Stimulated activated CD4-positive, alpha-beta T cell treated with anti-CD3 and anti-CD28 coated beads, Interleukin-2, amount 100 ng/mL, for 4 hours (primary cell): ENCODE results near the gene CCDC122.
"Not testable (repeated sequence)": the region's sequence is repeated elsewhere in the genome, so short reads cannot be mapped to it uniquely, and the experiment has no call there.

Experiments
- DNase-seq: peaks from one replicate; pipeline ENCODE4 v3.0.0-alpha.2; 2020; ENCODE audit warnings: low read depth

CCDC122 gene

GRCh38 chr13:43876366-43876765 is 3.2 kb downstream of the CCDC122 start:
- DNase-seq: no peak

GRCh38 chr13:43874504-43875092 is 4.9 kb downstream of the CCDC122 start:
- DNase-seq: no peak

- DNase-seq: no peak
Observed at GRCh38 chr13:43872181-43872580, 7.4 kb downstream of the CCDC122 start.

GRCh38 chr13:43865892-43866291 is 13.6 kb downstream of the CCDC122 start:
- DNase-seq: no peak

GRCh38 chr13:43864921-43865320 is 14.6 kb downstream of the CCDC122 start:
- no peak for DNase-seq

GRCh38 chr13:43861863-43862262 is 17.7 kb downstream of the CCDC122 start:
- DNase-seq: no peak

- no peak for DNase-seq
Observed at GRCh38 chr13:43852923-43853404, 26.6 kb downstream of the CCDC122 start.

- no peak for DNase-seq
Observed at GRCh38 chr13:43850873-43851272, 28.7 kb downstream of the CCDC122 start.

GRCh38 chr13:43848001-43848649 is 31.4 kb downstream of the CCDC122 start:
- no peak for DNase-seq

- no peak for DNase-seq
Observed at GRCh38 chr13:43846496-43847158, 32.9 kb downstream of the CCDC122 start.

GRCh38 chr13:43838909-43839308 is 40.6 kb downstream of the CCDC122 start:
- DNase-seq: no peak

GRCh38 chr13:43835701-43836100 is 43.8 kb downstream of the CCDC122 start:
- no peak for DNase-seq

GRCh38 chr13:43831088-43831487 is 48.5 kb downstream of the CCDC122 start:
- DNase-seq: no peak

- no peak for DNase-seq
Observed at GRCh38 chr13:43830497-43830881, 49.1 kb downstream of the CCDC122 start.

GRCh38 chr13:43824656-43825055 is 54.9 kb downstream of the CCDC122 start:
- DNase-seq: not testable (repeated sequence)

GRCh38 chr13:43822969-43823368 is 56.6 kb downstream of the CCDC122 start:
- DNase-seq: no peak

- DNase-seq: no peak
Observed at GRCh38 chr13:43816401-43816889, 63.1 kb downstream of the CCDC122 start.

- no peak for DNase-seq
Observed at GRCh38 chr13:43815204-43815603, 64.3 kb downstream of the CCDC122 start.

GRCh38 chr13:43808676-43809075 is 70.9 kb downstream of the CCDC122 start:
- no peak for DNase-seq

- DNase-seq: no peak
Observed at GRCh38 chr13:43805681-43806128, 73.8 kb downstream of the CCDC122 start.

GRCh38 chr13:43805071-43805468 is 74.5 kb downstream of the CCDC122 start:
- no peak for DNase-seq

- no peak for DNase-seq
Observed at GRCh38 chr13:43804461-43805070, 75.0 kb downstream of the CCDC122 start.

GRCh38 chr13:43802511-43802910 is 77.0 kb downstream of the CCDC122 start:
- no peak for DNase-seq
